Ectodermal cell (in vitro differentiated cells): Measurements from ENCODE around the gene ZAP70.

ENCODE experiments used
- H3K27ac ChIP-seq: 2 replicates; pipeline ENCODE4 v1.7.0; 2013; ENCODE audit warnings: mild to moderate bottlenecking, low read depth, low read length; ENCODE audit not compliant: insufficient read depth, poor library complexity, severe bottlenecking
- H3K27me3 ChIP-seq: 2 replicates; pipeline ENCODE4 v1.7.0; 2013; ENCODE audit warnings: mild to moderate bottlenecking, low read length; ENCODE audit not compliant: insufficient read depth, control insufficient read depth, poor library complexity, severe bottlenecking
- H3K36me3 ChIP-seq: one replicate; pipeline ENCODE4 v1.7.0; 2013; ENCODE audit warnings: low read length; ENCODE audit not compliant: control insufficient read depth, insufficient read depth
- H3K4me1 ChIP-seq: one replicate; pipeline ENCODE4 v1.7.0; 2013; ENCODE audit warnings: low read length; ENCODE audit not compliant: control insufficient read depth, insufficient read depth
- H3K4me3 ChIP-seq: 2 replicates; pipeline ENCODE4 v1.7.0; 2013; ENCODE audit warnings: low read depth, low read length, control low read depth; ENCODE audit not compliant: insufficient read depth
- H3K9me3 ChIP-seq: 2 replicates; pipeline ENCODE4 v1.7.0; 2013; ENCODE audit warnings: mild to moderate bottlenecking, low read length, moderate library complexity; ENCODE audit not compliant: control insufficient read depth
- WGBS, 2 experiments: methylation state at CpG; one replicate each; pipeline ENCODE4 v1.1.7; 2013; ENCODE audit warnings: missing lambda C conversion rate in 2 of 2; 5-methylcytosine and 5-hydroxymethylcytosine counted together

The ZAP70 gene

DNA sequence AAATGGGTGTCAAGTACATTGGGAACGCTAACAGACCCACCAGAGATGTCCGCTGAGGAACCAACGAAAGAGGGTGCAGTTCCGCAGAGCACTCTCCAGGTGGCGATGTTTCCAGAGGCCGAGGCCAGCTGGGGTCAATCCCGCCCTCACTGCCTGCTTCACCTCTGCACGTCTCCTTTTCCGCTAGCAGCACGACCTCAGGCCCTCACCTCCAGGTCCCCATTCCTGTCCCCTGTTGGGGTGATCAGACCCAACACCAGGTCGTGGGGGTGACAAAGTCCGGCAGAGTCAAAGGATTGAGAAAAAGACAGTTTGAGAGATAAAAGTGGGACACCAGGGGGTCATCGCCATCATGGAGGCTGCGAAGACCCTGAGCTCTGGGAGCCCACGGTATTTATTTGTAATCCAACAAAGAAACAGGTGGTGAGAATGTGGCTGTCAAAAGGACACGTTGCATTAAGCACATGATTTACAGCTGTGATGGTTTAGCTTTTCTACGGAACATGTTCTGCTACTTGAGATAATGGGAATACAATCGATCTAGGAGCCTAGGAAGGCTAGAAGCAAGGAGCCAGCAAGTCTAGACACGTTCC lies 27.3 kb downstream of the ZAP70 start:
- WGBS, 2 experiments = 50 to 52% methylated on average over 19 of the region's 19 CpGs
- H3K27ac ChIP-seq = no peak overlapping the region
- no peaks in the 10 kb centered on the region for H3K4me1 ChIP-seq

DNA sequence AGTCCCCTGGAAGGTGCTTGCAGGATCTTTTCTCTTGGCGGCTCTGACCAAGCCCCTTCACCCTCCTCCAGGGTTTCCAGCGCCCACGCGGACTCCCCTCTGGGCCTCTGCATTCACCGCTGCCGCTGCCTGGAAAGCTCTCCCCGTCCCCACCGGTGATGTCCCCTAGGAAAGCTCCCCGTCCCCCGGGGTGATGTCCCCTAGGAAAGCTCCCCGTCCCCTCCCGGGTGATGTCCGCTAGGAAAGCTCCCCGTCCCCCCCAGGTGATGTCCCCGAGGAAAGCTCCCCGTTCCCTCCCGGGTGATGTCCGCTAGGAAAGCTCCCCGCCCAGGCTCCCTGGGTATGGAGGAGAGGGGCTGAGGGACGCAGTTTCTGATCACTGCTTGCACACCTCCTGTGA lies 27.9 kb downstream of the ZAP70 start:
- no peak overlapping the region for H3K4me3 ChIP-seq
- 94 to 95% methylated on average over 20 of the region's 20 CpGs for WGBS, 2 experiments
- no peaks in the 10 kb centered on the region for H3K9me3 ChIP-seq
- H3K27me3 ChIP-seq = no peaks in the 10 kb centered on the region
- no peaks in the 10 kb centered on the region for H3K4me1 ChIP-seq
- H3K27ac ChIP-seq = no peak overlapping the region
- no peaks in the 10 kb centered on the region for H3K36me3 ChIP-seq

More for the DNA sequence above, 27.3 kb downstream of the ZAP70 start:
- no peaks in the 10 kb centered on the region for H3K27me3 ChIP-seq
- H3K4me3 ChIP-seq = no peak overlapping the region
- H3K36me3 ChIP-seq = no peaks in the 10 kb centered on the region
- no peaks in the 10 kb centered on the region for H3K9me3 ChIP-seq

DNA sequence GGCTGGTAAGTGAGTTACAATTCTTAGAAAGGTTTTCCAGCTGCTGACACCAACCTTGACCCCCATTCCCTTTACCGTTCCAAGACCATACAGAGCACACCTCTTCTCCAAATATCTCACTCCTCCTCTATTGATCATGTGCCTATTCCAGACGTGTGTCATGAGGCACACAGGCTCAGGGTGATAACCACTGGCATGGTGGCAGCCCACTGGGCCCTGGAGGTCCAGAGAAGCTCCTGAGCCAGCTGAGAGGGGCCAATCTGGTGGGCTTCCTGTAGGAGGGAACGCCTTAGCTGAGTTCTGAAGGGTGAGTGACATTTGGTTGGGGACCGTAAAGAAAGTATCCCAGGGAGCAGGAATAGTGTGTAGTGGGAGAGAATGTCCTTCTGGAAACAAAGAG lies 28.3 kb downstream of the ZAP70 start:
- Histone ChIP-seq H3K27ac (no peak overlapping the region), H3K4me1 (no peaks in the 10 kb centered on the region), H3K36me3 (no peaks in the 10 kb centered on the region), H3K9me3 (no peaks in the 10 kb centered on the region), H3K27me3 (no peaks in the 10 kb centered on the region), H3K4me3 (no peak overlapping the region)
- WGBS, 2 experiments = 92 to 96% methylated on average over 4 of the region's 4 CpGs

DNA sequence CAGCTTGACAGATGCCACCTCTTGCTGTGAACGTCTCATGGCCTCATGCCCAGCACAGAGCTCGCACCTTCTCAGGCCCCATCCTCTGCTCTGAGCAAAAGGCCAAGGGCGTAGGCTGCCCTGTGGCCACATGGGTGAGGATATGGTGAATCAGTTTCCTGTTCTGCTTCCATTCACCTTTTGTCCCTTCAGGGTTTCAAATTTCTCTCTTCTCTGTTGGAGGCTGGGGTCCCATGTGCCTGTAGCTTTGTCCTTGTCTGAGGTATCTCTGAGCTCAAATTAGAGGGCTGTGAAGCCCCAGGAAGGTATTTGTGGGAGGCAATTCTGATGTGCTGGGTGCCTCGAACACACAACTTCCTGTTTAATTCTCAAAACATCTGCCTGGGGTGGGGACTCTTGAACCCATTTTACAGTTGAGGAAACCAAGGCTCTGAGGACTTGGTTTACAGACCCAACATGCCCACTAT lies 29.0 kb downstream of the ZAP70 start:
- 91 to 96% methylated on average over 4 of the region's 4 CpGs for WGBS, 2 experiments
- H3K27ac ChIP-seq = no peak overlapping the region
- H3K27me3 ChIP-seq = no peaks in the 10 kb centered on the region
- H3K36me3 ChIP-seq = no peaks in the 10 kb centered on the region
- no peak overlapping the region for H3K4me3 ChIP-seq
- no peaks in the 10 kb centered on the region for H3K9me3 ChIP-seq
- H3K4me1 ChIP-seq = no peaks in the 10 kb centered on the region

DNA sequence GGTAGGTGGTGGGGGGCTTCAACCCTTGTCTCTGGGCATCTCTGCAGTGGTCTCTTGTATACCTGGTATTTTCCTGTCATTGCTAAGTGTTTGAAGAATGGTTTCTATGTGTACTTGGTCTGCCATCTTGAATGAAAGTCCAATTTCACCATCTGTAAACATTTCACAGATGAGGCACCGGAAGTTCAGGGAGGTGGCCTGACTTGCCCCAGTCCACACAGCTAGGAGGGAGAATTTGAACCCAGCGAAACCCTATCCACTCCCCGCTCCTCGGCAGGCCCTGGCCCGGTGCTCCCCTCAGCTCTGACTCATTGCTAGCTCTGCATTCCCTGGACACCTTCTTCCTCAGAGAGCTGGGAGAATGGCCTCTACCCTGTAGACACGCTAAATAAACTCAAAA lies 30.5 kb downstream of the ZAP70 start:
- no peak overlapping the region for H3K4me3 ChIP-seq
- WGBS, 2 experiments = 93 to 94% methylated on average over 6 of the region's 6 CpGs

DNA sequence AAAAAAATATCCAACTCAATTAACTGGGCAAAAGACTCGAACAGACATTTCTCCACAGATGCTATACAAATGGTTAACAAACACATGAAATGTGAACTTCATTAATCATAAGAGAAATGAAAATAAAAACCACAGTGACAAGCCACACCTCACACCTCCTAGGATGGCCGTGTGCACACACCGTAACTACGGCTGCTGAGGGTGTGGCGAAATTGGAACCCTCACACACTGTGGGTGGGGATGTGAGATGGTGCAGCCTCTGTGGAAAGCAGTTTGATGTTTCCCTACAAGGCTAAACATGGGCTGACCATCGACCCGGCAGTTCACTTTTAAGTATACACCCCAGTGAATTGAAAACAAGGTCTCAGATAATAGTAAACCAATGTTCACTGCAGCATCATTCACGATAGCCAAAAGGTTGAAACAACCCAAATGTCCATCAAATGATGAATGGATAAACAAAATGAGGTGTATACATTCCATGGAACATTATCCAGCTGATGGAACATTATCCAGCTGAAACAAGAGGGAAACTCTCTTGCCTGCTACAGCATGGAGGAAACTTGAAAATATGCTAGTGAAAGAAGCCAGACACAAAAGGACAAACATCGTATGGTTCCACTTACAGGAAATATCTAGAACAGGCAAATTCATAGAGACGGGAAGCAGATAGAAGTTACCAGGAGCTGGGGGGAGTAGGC lies 32.2 kb downstream of the ZAP70 start:
- Histone ChIP-seq H3K4me3 (no peak overlapping the region), H3K27me3 (no peaks in the 10 kb centered on the region), H3K36me3 (no peaks in the 10 kb centered on the region), H3K27ac (no peak overlapping the region), H3K4me1 (peaks cover 10% of the 10 kb centered on the region), H3K9me3 (no peaks in the 10 kb centered on the region)
- 93 to 95% methylated on average over 8 to 10 of the region's 10 CpGs for WGBS, 2 experiments

More for the DNA sequence above, 30.5 kb downstream of the ZAP70 start:
- Histone ChIP-seq H3K36me3 (no peaks in the 10 kb centered on the region), H3K9me3 (no peaks in the 10 kb centered on the region), H3K4me1 (no peaks in the 10 kb centered on the region), H3K27me3 (no peaks in the 10 kb centered on the region), H3K27ac (no peak overlapping the region)

DNA sequence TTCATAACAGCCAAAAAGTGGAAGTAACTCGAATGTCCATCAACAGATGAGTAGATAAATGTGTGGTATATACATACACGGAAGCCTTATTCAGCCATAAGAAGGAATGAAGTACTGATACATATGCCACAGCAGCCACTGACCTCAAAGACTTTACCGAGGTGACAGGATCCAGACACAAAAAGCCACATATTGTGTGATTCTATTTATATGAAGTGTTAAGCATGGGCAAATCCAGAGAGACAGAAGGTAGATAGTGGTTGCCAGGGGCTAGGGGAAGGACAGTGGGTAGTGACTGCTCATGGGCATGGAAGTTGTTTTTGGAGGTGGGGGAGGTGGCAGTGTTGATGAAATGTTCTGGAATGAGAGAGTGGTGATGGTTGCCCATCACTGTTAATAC lies 33.9 kb downstream of the ZAP70 start:
- Histone ChIP-seq H3K27me3 (no peaks in the 10 kb centered on the region), H3K4me1 (peaks cover 20% of the 10 kb centered on the region), H3K4me3 (no peak overlapping the region), H3K27ac (no peak overlapping the region), H3K36me3 (no peaks in the 10 kb centered on the region), H3K9me3 (no peaks in the 10 kb centered on the region)
- 87 to 95% methylated on average over 3 of the region's 3 CpGs for WGBS, 2 experiments

DNA sequence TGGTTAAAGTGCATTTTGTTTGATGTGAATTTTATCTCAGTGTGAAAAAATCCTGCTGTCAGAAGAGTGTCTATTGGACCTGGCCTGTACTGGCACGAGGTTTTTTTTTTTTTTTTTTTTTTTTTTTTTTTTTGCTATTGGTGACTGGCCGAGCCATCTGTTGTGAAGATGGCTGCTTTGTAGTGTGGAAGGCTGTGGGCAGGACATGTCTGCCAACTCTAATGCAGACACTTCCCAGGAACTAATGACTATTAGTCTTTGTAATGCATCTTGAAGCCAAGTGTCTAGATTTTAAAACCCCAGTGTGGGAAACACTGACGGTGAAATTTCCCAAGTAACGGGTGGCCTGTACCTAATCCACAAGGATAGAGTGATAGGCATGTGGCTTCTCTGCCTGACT lies 34.3 kb downstream of the ZAP70 start:
- no peak overlapping the region for H3K27ac ChIP-seq
- H3K27me3 ChIP-seq = no peaks in the 10 kb centered on the region
- no peak overlapping the region for H3K4me3 ChIP-seq
- WGBS, 2 experiments = 91 to 92% methylated on average over 4 of the region's 4 CpGs
- H3K36me3 ChIP-seq = no peaks in the 10 kb centered on the region
- peaks cover 20% of the 10 kb centered on the region for H3K4me1 ChIP-seq
- no peaks in the 10 kb centered on the region for H3K9me3 ChIP-seq

DNA sequence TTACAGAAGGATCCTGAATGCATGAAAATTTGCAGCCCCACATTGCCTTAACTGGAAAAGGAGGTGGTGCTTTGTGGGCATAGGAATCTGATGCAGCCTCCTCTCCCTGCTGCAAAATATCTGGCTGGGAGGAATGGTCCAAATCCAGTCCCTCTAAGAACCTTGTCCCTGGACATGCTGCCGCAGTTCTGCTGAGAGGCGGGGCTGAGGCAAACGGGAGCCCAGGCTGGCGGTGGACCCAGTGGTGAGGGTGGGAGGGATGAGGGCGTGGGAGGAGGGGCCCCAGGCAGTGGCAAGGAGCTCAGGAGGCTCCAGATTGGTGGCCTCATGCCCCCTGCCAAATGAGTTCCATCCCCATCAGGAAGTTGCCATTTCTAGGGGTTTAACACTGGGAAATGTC lies 36.2 kb downstream of the ZAP70 start:
- Histone ChIP-seq H3K36me3 (no peaks in the 10 kb centered on the region), H3K27me3 (no peaks in the 10 kb centered on the region), H3K4me3 (no peak overlapping the region), H3K9me3 (no peaks in the 10 kb centered on the region), H3K4me1 (peaks cover 20% of the 10 kb centered on the region), H3K27ac (no peak overlapping the region)
- 57 to 63% methylated on average over 5 of the region's 5 CpGs for WGBS, 2 experiments

DNA sequence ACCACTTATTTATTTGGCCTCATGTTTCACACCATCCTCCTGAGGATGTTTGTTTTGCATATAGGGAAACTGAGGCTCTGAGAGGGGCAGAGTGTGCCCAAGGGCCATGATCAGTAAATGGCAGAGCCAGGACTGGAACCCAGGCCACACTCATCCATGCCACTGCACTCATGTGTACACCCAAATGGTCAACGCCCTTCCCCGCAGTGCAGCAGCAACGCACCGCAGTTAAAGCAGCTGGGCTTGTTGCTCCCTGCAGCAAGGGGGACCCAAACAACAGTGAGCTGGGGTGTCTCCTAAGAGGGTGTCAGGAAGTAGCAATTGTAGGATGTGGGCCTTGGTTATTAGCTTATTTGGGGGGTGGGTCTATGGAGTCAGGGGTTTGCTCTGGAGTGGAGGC lies 36.6 kb downstream of the ZAP70 start:
- no peak overlapping the region for H3K4me3 ChIP-seq
- no peaks in the 10 kb centered on the region for H3K9me3 ChIP-seq
- no peaks in the 10 kb centered on the region for H3K27me3 ChIP-seq
- WGBS, 2 experiments = 95 to 98% methylated on average over 4 of the region's 4 CpGs
- H3K27ac ChIP-seq = no peak overlapping the region
- no peaks in the 10 kb centered on the region for H3K36me3 ChIP-seq
- H3K4me1 ChIP-seq = peaks cover 20% of the 10 kb centered on the region
